Measurements from ENCODE around the gene DACT2. TPM values are rescaled to one million over a fixed set of nuclear protein-coding genes. Genes with fewer than 3 reads are reported as not detected.

The DACT2 gene
- total RNA-seq, 1 donor, result not detected

GRCh38 chr6:168260420-168260987 is 59.1 kb downstream of the DACT2 start:
- TF ChIP-seq, protein P1, sequence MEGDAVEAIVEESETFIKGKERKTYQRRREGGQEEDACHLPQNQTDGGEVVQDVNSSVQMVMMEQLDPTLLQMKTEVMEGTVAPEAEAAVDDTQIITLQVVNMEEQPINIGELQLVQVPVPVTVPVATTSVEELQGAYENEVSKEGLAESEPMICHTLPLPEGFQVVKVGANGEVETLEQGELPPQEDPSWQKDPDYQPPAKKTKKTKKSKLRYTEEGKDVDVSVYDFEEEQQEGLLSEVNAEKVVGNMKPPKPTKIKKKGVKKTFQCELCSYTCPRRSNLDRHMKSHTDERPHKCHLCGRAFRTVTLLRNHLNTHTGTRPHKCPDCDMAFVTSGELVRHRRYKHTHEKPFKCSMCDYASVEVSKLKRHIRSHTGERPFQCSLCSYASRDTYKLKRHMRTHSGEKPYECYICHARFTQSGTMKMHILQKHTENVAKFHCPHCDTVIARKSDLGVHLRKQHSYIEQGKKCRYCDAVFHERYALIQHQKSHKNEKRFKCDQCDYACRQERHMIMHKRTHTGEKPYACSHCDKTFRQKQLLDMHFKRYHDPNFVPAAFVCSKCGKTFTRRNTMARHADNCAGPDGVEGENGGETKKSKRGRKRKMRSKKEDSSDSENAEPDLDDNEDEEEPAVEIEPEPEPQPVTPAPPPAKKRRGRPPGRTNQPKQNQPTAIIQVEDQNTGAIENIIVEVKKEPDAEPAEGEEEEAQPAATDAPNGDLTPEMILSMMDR (IDR thresholded peaks at IDR 0.05; ENCODE audit: extremely low read depth, low read depth, low read length), result no peak
- Histone ChIP-seq H3K4me1 (ENCODE audit: insufficient read depth, low read length) (no peaks in the 10 kb centered on the region), H3K36me3 (ENCODE audit: insufficient read depth, low read length) (no peaks in the 10 kb centered on the region), H3K27ac (ENCODE audit: low read depth, low read length) (no peak overlapping the region), H3K9me3 (ENCODE audit: low read depth, low read length) (no peaks in the 10 kb centered on the region), H4K20me1 (ENCODE audit: insufficient read depth, low read length) (no peaks in the 10 kb centered on the region), H3K4me3 (ENCODE audit: insufficient read depth, low read length) (no peak overlapping the region), H3K27me3 (ENCODE audit: insufficient read depth, low read length) (no peaks in the 10 kb centered on the region), H3K4me2 (ENCODE audit: insufficient read depth, low read length) (no peak overlapping the region), H3K79me2 (ENCODE audit: insufficient read depth, low read length) (no peaks in the 10 kb centered on the region), H2AFZ (ENCODE audit: low read length) (no peak overlapping the region)
- no peak for DNase-seq (ENCODE audit: insufficient read length, low spot score, missing footprints)

- Histone ChIP-seq H2AFZ (ENCODE audit: low read length) (no peak overlapping the region), H3K9me3 (ENCODE audit: low read depth, low read length) (no peaks in the 10 kb centered on the region), H3K27me3 (ENCODE audit: insufficient read depth, low read length) (no peaks in the 10 kb centered on the region), H3K4me2 (ENCODE audit: insufficient read depth, low read length) (no peak overlapping the region), H3K36me3 (ENCODE audit: insufficient read depth, low read length) (no peaks in the 10 kb centered on the region), H3K4me3 (ENCODE audit: insufficient read depth, low read length) (no peak overlapping the region), H4K20me1 (ENCODE audit: insufficient read depth, low read length) (no peaks in the 10 kb centered on the region), H3K79me2 (ENCODE audit: insufficient read depth, low read length) (no peaks in the 10 kb centered on the region), H3K4me1 (ENCODE audit: insufficient read depth, low read length) (no peaks in the 10 kb centered on the region), H3K27ac (ENCODE audit: low read depth, low read length) (no peak overlapping the region)
- TF ChIP-seq, protein P1 (IDR thresholded peaks at IDR 0.05; ENCODE audit: extremely low read depth, low read depth, low read length), result no peak
- DNase-seq (ENCODE audit: insufficient read length, low spot score, missing footprints), result no peak
These were observed 60.8 kb downstream of the DACT2 start for GRCh38 chr6:168258795-168259194.

DNA sequence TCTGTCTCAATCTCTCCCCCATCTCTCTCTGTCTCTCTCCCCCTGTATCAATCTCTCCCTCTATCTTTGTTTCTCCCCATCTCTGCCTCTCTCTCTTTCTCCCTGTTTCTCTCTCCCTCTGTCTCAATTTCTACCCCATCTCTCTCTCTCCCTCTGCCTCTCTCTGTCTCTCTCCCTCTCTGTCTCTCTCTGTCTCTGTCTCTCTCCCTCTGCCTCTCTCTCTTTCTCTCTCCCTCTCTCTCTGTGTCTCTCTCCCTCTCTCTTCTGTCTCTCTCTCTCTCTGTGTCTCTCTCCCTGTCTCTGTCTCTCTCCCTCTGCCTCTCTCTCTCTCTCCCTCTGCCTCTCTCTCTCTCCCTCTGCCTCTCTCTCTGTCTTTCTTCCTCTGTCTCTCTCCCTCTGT is 62.6 kb downstream of the DACT2 start:
- Histone ChIP-seq H3K4me2 (ENCODE audit: insufficient read depth, low read length) (no peak overlapping the region), H3K9me3 (ENCODE audit: low read depth, low read length) (no peaks in the 10 kb centered on the region), H3K27me3 (ENCODE audit: insufficient read depth, low read length) (no peaks in the 10 kb centered on the region), H3K79me2 (ENCODE audit: insufficient read depth, low read length) (no peaks in the 10 kb centered on the region), H2AFZ (ENCODE audit: low read length) (no peak overlapping the region), H4K20me1 (ENCODE audit: insufficient read depth, low read length) (no peaks in the 10 kb centered on the region), H3K4me1 (ENCODE audit: insufficient read depth, low read length) (no peaks in the 10 kb centered on the region), H3K36me3 (ENCODE audit: insufficient read depth, low read length) (no peaks in the 10 kb centered on the region), H3K27ac (ENCODE audit: low read depth, low read length) (no peak overlapping the region), H3K4me3 (ENCODE audit: insufficient read depth, low read length) (no peak overlapping the region)
- no peak for DNase-seq (ENCODE audit: insufficient read length, low spot score, missing footprints)
- TF ChIP-seq, protein P1 (IDR thresholded peaks at IDR 0.05; ENCODE audit: extremely low read depth, low read depth, low read length), result no peak

Other genes starting within 250 kb of the DACT2 start
- gene FRMD1, start 240.6 kb downstream of the DACT2 start, total RNA-seq, result under 0.01 TPM in 2 replicates
- 0.36 and 10.6 TPM in 2 replicates for gene SMOC2, start 121.4 kb upstream of the DACT2 start, total RNA-seq

Measured in osteoblast (primary cell).